SK-N-SH (cell line): ENCODE measurements around the gene ALDH1L2. TPM values are rescaled to one million over a fixed set of nuclear protein-coding genes. Genes with fewer than 3 reads are reported as not detected.
A peak's percentile ranks its signal among the peaks of the same experiment; 100 is the strongest.

Experiments used
- CTCF ChIA-PET: fragments of 300-600, 350-600 bp; formaldehyde crosslinking; extraction: SDS; loops from one replicate; lab custom pipeline; 2021; lab: Yijun Ruan, JAX
- POLR2A ChIA-PET: fragments of 350-600 bp; sonication (Branson Sonifier 250); formaldehyde crosslinking; extraction: SDS; loops from one replicate; lab custom pipeline; 2020; ENCODE audit warnings: antibody characterized with exemption, inconsistent platforms; lab: Yijun Ruan, JAX
- DNase-seq: peaks from one replicate; pipeline ENCODE4 v3.0.0; 2012
- H2AFZ ChIP-seq: fragments of 200-600 bp; sonication (generic); 2 replicates; pipeline ENCODE4 v1.8.1; 2016; ENCODE audit warnings: antibody characterized with exemption, mild to moderate bottlenecking, low read depth
- H3F3A ChIP-seq: fragments of 200-600 bp; sonication (generic); replicated peaks from 2 replicates; pipeline ENCODE3; 2016; ENCODE audit warnings: antibody characterized with exemption, mild to moderate bottlenecking; ENCODE audit not compliant: insufficient read depth
- H3K27ac ChIP-seq, 2 experiments: fragments of 200-500 bp in 1 of 2; fragments of 200-600 bp in 1 of 2; sonication (Bioruptor generic) in 1 of 2; sonication (generic), shearing (Covaris generic) in 1 of 2; 2 replicates each; pipeline versions ENCODE4 v1.5.1 to v1.6.1; 2014 to 2016; ENCODE audit warnings: low read depth in 2 of 2, inconsistent platforms in 1 of 2, low read length in 1 of 2, mild to moderate bottlenecking in 1 of 2, mixed read lengths in 1 of 2
- H3K27me3 ChIP-seq: fragments of 200-600 bp; sonication (generic), shearing (Covaris generic); 2 replicates; pipeline ENCODE4 v1.6.1; 2016; ENCODE audit warnings: mixed run types; ENCODE audit not compliant: insufficient read depth
- H3K36me3 ChIP-seq, 2 experiments: fragments of 200-500 bp in 1 of 2; fragments of 200-600 bp in 1 of 2; sonication (Bioruptor generic) in 1 of 2; sonication (generic) in 1 of 2; replicated peaks in 1 of 2; 2 replicates each; pipeline versions ENCODE3 to v1.5.1; 2014 to 2016; ENCODE audit warnings: low read length in 1 of 2, mild to moderate bottlenecking in 1 of 2; ENCODE audit not compliant: insufficient read depth in 2 of 2, control insufficient read depth in 1 of 2
- H3K4me1 ChIP-seq, 2 experiments: fragments of 200-500 bp in 1 of 2; fragments of 200-600 bp in 1 of 2; sonication (Bioruptor generic) in 1 of 2; sonication (generic), shearing (Covaris generic) in 1 of 2; 2 replicates each; pipeline versions ENCODE4 v1.5.1 to v1.6.1; 2014 to 2016; ENCODE audit warnings: low read depth in 1 of 2, low read length in 1 of 2, mixed run types in 1 of 2; ENCODE audit not compliant: insufficient read depth in 2 of 2, control insufficient read depth in 1 of 2
- H3K4me2 ChIP-seq: fragments of 200-600 bp; sonication (generic), shearing (Covaris generic); 2 replicates; pipeline ENCODE4 v1.6.1; 2017; ENCODE audit warnings: mixed run types
- H3K4me3 ChIP-seq, 2 experiments: fragments of 200-500 bp in 1 of 2; fragments of 200-600 bp in 1 of 2; sonication (Bioruptor generic) in 1 of 2; sonication (generic), shearing (Covaris generic) in 1 of 2; 2 replicates each; pipeline versions ENCODE4 v1.5.1 to v1.8.1; 2014 to 2016; ENCODE audit warnings: low read depth in 2 of 2, inconsistent platforms in 1 of 2, low read length in 1 of 2, mild to moderate bottlenecking in 1 of 2, mixed read lengths in 1 of 2, moderate library complexity in 1 of 2
- H3K79me2 ChIP-seq: fragments of 200-600 bp; sonication (generic); 2 replicates; pipeline ENCODE4 v1.8.1; 2017; ENCODE audit warnings: mild to moderate bottlenecking; ENCODE audit not compliant: insufficient read depth
- H3K9ac ChIP-seq: fragments of 200-600 bp; sonication (generic); 2 replicates; pipeline ENCODE4 v1.6.1; 2017; ENCODE audit warnings: mixed run types
- H3K9me2 ChIP-seq: fragments of 200-600 bp; sonication (generic); 2 replicates; pipeline ENCODE4 v1.6.1; 2017; ENCODE audit warnings: mixed run types
- H3K9me3 ChIP-seq: fragments of 200-600 bp; sonication (generic); 2 replicates; pipeline ENCODE4 v1.6.1; 2017; ENCODE audit warnings: mixed run types, mild to moderate bottlenecking, moderate library complexity
- H4K20me1 ChIP-seq: fragments of 200-600 bp; sonication (generic); 2 replicates; pipeline ENCODE4 v1.6.1; 2017; ENCODE audit warnings: mild to moderate bottlenecking, mixed run types; ENCODE audit not compliant: insufficient read depth
- ELF1 ChIP-seq: IDR thresholded peaks from 2 replicates; pipeline ENCODE4 v1.4.0; 2012
- EP300 ChIP-seq, 2 experiments: IDR thresholded peaks; 2 replicates each; pipeline versions ENCODE4 v1.4.0 to v1.6.1; 2012; ENCODE audit warnings: borderline replicate concordance in 1 of 2, low read depth in 1 of 2, low read length in 1 of 2
- FOSL2 ChIP-seq: IDR thresholded peaks from 2 replicates; pipeline ENCODE4 v1.4.0; 2012; ENCODE audit warnings: low read depth, mild to moderate bottlenecking, moderate library complexity, borderline replicate concordance
- FOXJ3 ChIP-seq: sonication (generic); formaldehyde crosslinking; IDR thresholded peaks from 2 replicates; pipeline ENCODE4 v1.5.1; 2020; ENCODE audit warnings: mild to moderate bottlenecking, missing genetic modification reagents
- FOXM1 ChIP-seq: IDR thresholded peaks from 2 replicates; pipeline ENCODE4 v1.4.0; 2012; ENCODE audit warnings: low read depth, mild to moderate bottlenecking
- GABPA ChIP-seq: IDR thresholded peaks from 2 replicates; pipeline ENCODE4 v1.4.0; 2012; ENCODE audit warnings: low read depth, mild to moderate bottlenecking
- JUND ChIP-seq: IDR thresholded peaks from 2 replicates; pipeline ENCODE4 v1.4.0; 2012
- MAX ChIP-seq: IDR thresholded peaks from 2 replicates; pipeline ENCODE4 v1.4.0; 2012; ENCODE audit warnings: low read depth
- MEF2A ChIP-seq: IDR thresholded peaks from 2 replicates; pipeline ENCODE4 v1.4.0; 2012; ENCODE audit warnings: low read depth, borderline replicate concordance
- NFIC ChIP-seq: IDR thresholded peaks from 2 replicates; pipeline ENCODE4 v1.4.0; 2012; ENCODE audit warnings: borderline replicate concordance
- REST ChIP-seq: IDR thresholded peaks from 2 replicates; pipeline ENCODE4 v1.6.1; 2012; ENCODE audit warnings: mild to moderate bottlenecking, low read depth, low read length, moderate library complexity
- RFX5 ChIP-seq: IDR thresholded peaks from 2 replicates; pipeline ENCODE4 v1.6.1; 2012; ENCODE audit warnings: mild to moderate bottlenecking, improper control_type of control experiment, low read length
- SIN3A ChIP-seq: IDR thresholded peaks from 2 replicates; pipeline ENCODE4 v1.6.1; 2012; ENCODE audit warnings: low read depth, mild to moderate bottlenecking, low read length, moderate library complexity, borderline replicate concordance
- SMC3 ChIP-seq: IDR thresholded peaks from 2 replicates; pipeline ENCODE4 v1.6.1; 2012; ENCODE audit warnings: low read depth, low read length, improper control_type of control experiment
- TAF1 ChIP-seq: IDR thresholded peaks from 2 replicates; pipeline ENCODE4 v1.6.1; 2012; ENCODE audit warnings: low read depth, mild to moderate bottlenecking, low read length, moderate library complexity, borderline replicate concordance
- TCF12 ChIP-seq: IDR thresholded peaks from 2 replicates; pipeline ENCODE4 v1.4.0; 2012
- TEAD4 ChIP-seq: IDR thresholded peaks from 2 replicates; pipeline ENCODE4 v1.4.0; 2012; ENCODE audit warnings: mild to moderate bottlenecking, borderline replicate concordance; ENCODE audit not compliant: insufficient read depth
- YY1 ChIP-seq: IDR thresholded peaks from 2 replicates; pipeline ENCODE4 v1.4.0; 2012; ENCODE audit warnings: low read depth, mild to moderate bottlenecking
- WGBS: methylation state at CpG from one replicate; pipeline ENCODE4 v1.1.6; 2017; ENCODE audit warnings: low lambda C conversion rate; 5-methylcytosine and 5-hydroxymethylcytosine counted together
- polyA plus RNA-seq, 3 experiments: library from polyadenylated mRNA; depleted of rRNA; stranded (reverse); fragments of >200 nt; gene quantifications; 2 replicates each; pipeline ENCODE4 v1.2.3, GENCODE V29; 2012

The ALDH1L2 gene
- polyA plus RNA-seq, 1 of the 3 experiments (the other 2 are of a cell fraction), result 1.9 TPM

- H3K79me2 ChIP-seq, result no peaks in the 10 kb centered on the region
- H3K27me3 ChIP-seq, result no peaks in the 10 kb centered on the region
- H3K36me3 ChIP-seq, result peaks cover 12 to 13% of the 10 kb centered on the region in 2 experiments
- H3K4me2 ChIP-seq, result no peak overlapping the region
- CTCF ChIA-PET, result interaction anchor here (1.0 to 1.6 kb wide), 2 partner anchors 27 to 644 kb away, joined by 3 read pairs; no protein-coding TSS in a partner anchor
- POLR2A ChIA-PET, result no interaction called here
- no peaks in the 10 kb centered on the region for H3K9me2 ChIP-seq
- no peaks in the 10 kb centered on the region for H3F3A ChIP-seq
- H4K20me1 ChIP-seq, result no peaks in the 10 kb centered on the region
- no peak overlapping the region for H3K4me3 ChIP-seq
- no peak overlapping the region for H3K27ac ChIP-seq
- DNase-seq, result no peak
- no peak overlapping the region for H3K9ac ChIP-seq
- no peak overlapping the region for H2AFZ ChIP-seq
- peaks cover 4 to 6% of the 10 kb centered on the region in 2 experiments; a peak in 2 of 4 replicates for H3K4me1 ChIP-seq
- 79% methylated on average over 5 of the region's 5 CpGs for WGBS
- TF ChIP-seq GABPA, result no peak
- TF ChIP-seq FOXJ3, result no peak
- no peak for TF ChIP-seq MAX
- no peak for TF ChIP-seq FOXM1
- no peak for TF ChIP-seq TEAD4
- H3K9me3 ChIP-seq, result no peaks in the 10 kb centered on the region
Observed at GRCh38 chr12:105025890-105026289, 58.4 kb downstream of the ALDH1L2 start.

GRCh38 chr12:105024928-105025327 lies 59.3 kb downstream of the ALDH1L2 start:
- 97% methylated on average over 2 of the region's 2 CpGs for WGBS
- no peak overlapping the region for H3K4me2 ChIP-seq
- no peaks in the 10 kb centered on the region for H3K9me2 ChIP-seq
- no peaks in the 10 kb centered on the region for H3K27me3 ChIP-seq
- H3F3A ChIP-seq, result no peaks in the 10 kb centered on the region
- no peak overlapping the region for H2AFZ ChIP-seq
- no peaks in the 10 kb centered on the region for H3K79me2 ChIP-seq
- H3K9me3 ChIP-seq, result no peaks in the 10 kb centered on the region
- H3K9ac ChIP-seq, result no peak overlapping the region
- H3K36me3 ChIP-seq, result peaks cover 6 to 15% of the 10 kb centered on the region in 2 experiments
- no peak for TF ChIP-seq ELF1
- ChIA-PET CTCF (no interaction called here), POLR2A (no interaction called here)
- DNase-seq, result no peak
- H4K20me1 ChIP-seq, result no peaks in the 10 kb centered on the region
- H3K27ac ChIP-seq, result peak overlapping the region in 1 of 2 experiments; percentile 14; a peak in 1 of 4 replicates
- H3K4me1 ChIP-seq, result peaks cover 4 to 6% of the 10 kb centered on the region in 2 experiments; a peak in 2 of 4 replicates
- H3K4me3 ChIP-seq, result no peak overlapping the region

- Histone ChIP-seq H3F3A (no peaks in the 10 kb centered on the region), H3K4me2 (no peak overlapping the region), H3K9me3 (no peaks in the 10 kb centered on the region), H3K27me3 (no peaks in the 10 kb centered on the region), H2AFZ (no peak overlapping the region), H3K9me2 (no peaks in the 10 kb centered on the region), H3K4me1 (peaks cover 0 to 6% of the 10 kb centered on the region in 2 experiments; a peak in 1 of 4 replicates), H3K4me3 (no peak overlapping the region), H3K9ac (no peak overlapping the region), H3K27ac (no peak overlapping the region), H4K20me1 (no peaks in the 10 kb centered on the region), H3K79me2 (no peaks in the 10 kb centered on the region; the same call in 1 of the 2 replicates), H3K36me3 (peaks cover 8 to 29% of the 10 kb centered on the region in 2 experiments)
- WGBS, result 96% methylated on average over 3 of the region's 3 CpGs
- DNase-seq, result no peak
- ChIA-PET CTCF (no interaction called here), POLR2A (no interaction called here)
- TF ChIP-seq MEF2A (no peak), REST (no peak), YY1 (no peak), JUND (no peak), SMC3 (no peak), TCF12 (no peak), RFX5 (no peak), FOSL2 (no peak), ELF1 (no peak), SIN3A (no peak), NFIC (no peak), TAF1 (no peak), EP300 (IDR thresholded peaks at IDR 0.05; ENCODE audit: borderline replicate concordance in 1 of 2, low read depth in 1 of 2, low read length in 1 of 2) (no peak)
Observed at GRCh38 chr12:105020241-105020962, 63.9 kb downstream of the ALDH1L2 start.
